Measurements from ENCODE around the gene OGA. TPM values are rescaled to one million over a fixed set of nuclear protein-coding genes. Genes with fewer than 3 reads are reported as not detected.

Gene OGA
- total RNA-seq, 3 donors from 2014 or later (not counting 1 experiment from before 2014, with no cell fraction given): 427 to 488 (median 481) TPM

DNA sequence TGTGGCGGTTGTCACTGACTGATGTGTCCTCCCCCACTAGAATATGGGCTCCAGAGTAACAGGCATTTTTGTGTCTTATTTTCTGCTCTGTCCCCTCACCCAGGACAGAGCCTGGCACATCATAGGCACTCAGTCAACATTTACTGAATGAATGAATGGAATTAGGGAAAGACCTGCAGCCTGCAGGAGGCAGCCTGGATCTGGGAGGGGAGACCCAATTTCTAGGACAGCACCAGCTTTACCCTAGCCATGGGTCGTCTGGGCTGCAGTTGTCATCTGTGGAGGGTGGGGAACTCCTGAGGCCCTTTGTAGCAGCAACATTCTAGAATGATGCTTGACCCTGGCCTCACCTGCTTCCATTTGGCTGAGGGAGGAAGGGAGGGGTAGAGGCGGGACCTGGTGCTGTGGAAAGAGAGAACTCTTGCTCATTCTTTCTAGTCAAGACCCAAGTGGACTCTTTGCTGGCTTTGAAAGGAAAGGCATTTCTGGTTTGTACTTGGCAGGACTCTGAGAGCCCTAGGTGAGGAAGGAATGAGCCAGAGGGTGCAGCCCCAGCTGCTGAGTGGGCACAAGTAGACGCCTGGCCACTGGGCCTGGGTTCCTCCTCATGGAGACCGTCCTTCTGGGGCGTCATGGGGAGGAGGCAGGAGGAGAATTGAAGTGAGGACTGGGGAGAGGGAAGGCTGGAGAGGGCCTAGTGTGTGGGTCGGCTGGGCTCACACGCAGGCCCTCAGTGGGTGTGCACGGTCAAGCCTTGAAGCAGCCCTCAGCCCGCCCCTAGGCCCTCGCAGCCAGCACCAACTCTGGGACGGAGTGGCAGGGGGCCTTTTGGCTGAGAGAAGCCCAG is 51.3 kb downstream of the OGA start:
- Histone ChIP-seq H3K27me3 (ENCODE audit: control insufficient read depth, insufficient read depth, low read length) (no peaks in the 10 kb centered on the region), H3K4me3 (ENCODE audit: low read length) (no peak overlapping the region), H3K9me3 (ENCODE audit: control insufficient read depth, insufficient read depth, low read length) (no peaks in the 10 kb centered on the region), H3K27ac (ENCODE audit: low read length) (no peak overlapping the region), H3K4me1 (ENCODE audit: control insufficient read depth, insufficient read depth, low read length) (no peaks in the 10 kb centered on the region), H3K36me3 (ENCODE audit: control insufficient read depth, insufficient read depth, low read length) (no peaks in the 10 kb centered on the region)
- peaks cover 18 to 34% of the 10 kb centered on the region in 2 donors for H3K27me3 Mint-ChIP-seq (ENCODE audit: low read depth in 2 of 2)
- no peaks in the 10 kb centered on the region for H3K36me3 Mint-ChIP-seq
- ATAC-seq (no peak), DNase-seq (no peak)
- 86% methylated on average over 12 of the region's 12 CpGs for WGBS (ENCODE audit: insufficient coverage)
- H3K4me1 Mint-ChIP-seq: no peaks in the 10 kb centered on the region
- no peak for TF ChIP-seq CTCF (IDR thresholded peaks at IDR 0.05)
- no peaks in the 10 kb centered on the region for H3K9me3 Mint-ChIP-seq
- H3K27ac Mint-ChIP-seq: no peak overlapping the region
- intact Hi-C loops (cut with micrococcal nuclease): no loop called here
- H3K4me3 Mint-ChIP-seq: no peak overlapping the region

DNA sequence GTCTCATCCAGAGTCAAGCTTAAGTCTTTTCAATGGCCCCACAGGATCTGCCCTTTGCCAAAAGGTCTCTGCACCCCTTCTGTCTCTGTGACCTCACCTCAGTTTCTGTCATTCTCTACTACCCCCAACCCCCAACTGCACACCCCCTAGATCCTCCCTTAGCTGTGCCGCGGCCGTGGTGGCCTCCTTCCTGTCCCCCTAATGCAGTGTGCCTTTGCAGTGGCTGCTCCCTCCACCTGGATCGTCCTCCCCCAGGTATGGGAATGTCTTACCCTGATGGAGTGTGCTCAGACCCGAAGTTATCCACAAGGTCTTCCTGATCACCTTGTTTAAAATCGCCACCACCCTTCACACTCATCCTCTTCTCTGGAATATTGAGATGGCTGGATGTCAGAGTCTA is 51.9 kb downstream of the OGA start:
- Histone ChIP-seq H3K36me3 (ENCODE audit: control insufficient read depth, insufficient read depth, low read length) (no peaks in the 10 kb centered on the region), H3K27me3 (ENCODE audit: control insufficient read depth, insufficient read depth, low read length) (no peaks in the 10 kb centered on the region), H3K4me1 (ENCODE audit: control insufficient read depth, insufficient read depth, low read length) (no peaks in the 10 kb centered on the region), H3K4me3 (ENCODE audit: low read length) (no peak overlapping the region), H3K9me3 (ENCODE audit: control insufficient read depth, insufficient read depth, low read length) (no peaks in the 10 kb centered on the region), H3K27ac (ENCODE audit: low read length) (no peak overlapping the region)
- Mint-ChIP-seq H3K4me3 (no peak overlapping the region), H3K4me1 (no peaks in the 10 kb centered on the region), H3K27ac (no peak overlapping the region), H3K36me3 (no peaks in the 10 kb centered on the region), H3K9me3 (no peaks in the 10 kb centered on the region), H3K27me3 (ENCODE audit: low read depth in 2 of 2) (peaks cover 11 to 29% of the 10 kb centered on the region in 2 donors)
- WGBS (ENCODE audit: insufficient coverage): 78% methylated on average over 4 of the region's 6 CpGs
- ATAC-seq (no peak), DNase-seq (no peak)
- intact Hi-C loops (cut with micrococcal nuclease): no loop called here
- no peak for TF ChIP-seq CTCF (IDR thresholded peaks at IDR 0.05)

- ATAC-seq: no peak
These were observed 55.0 kb downstream of the OGA start for GRCh38 chr10:101763141-101763846.

More at GRCh38 chr10:101763141-101763846, 55.0 kb downstream of the OGA start:
- TF ChIP-seq CTCF (IDR thresholded peaks at IDR 0.05): no peak
- Histone ChIP-seq H3K36me3 (ENCODE audit: control insufficient read depth, insufficient read depth, low read length) (no peaks in the 10 kb centered on the region), H3K4me3 (ENCODE audit: low read length) (no peak overlapping the region), H3K4me1 (ENCODE audit: control insufficient read depth, insufficient read depth, low read length) (no peaks in the 10 kb centered on the region), H3K9me3 (ENCODE audit: control insufficient read depth, insufficient read depth, low read length) (no peaks in the 10 kb centered on the region), H3K27ac (ENCODE audit: low read length) (no peak overlapping the region), H3K27me3 (ENCODE audit: control insufficient read depth, insufficient read depth, low read length) (no peaks in the 10 kb centered on the region)
- no peak for DNase-seq
- Mint-ChIP-seq H3K27ac (no peak overlapping the region), H3K4me3 (no peak overlapping the region), H3K27me3 (ENCODE audit: low read depth in 2 of 2) (peaks cover 0 to 19% of the 10 kb centered on the region in 2 donors), H3K36me3 (no peaks in the 10 kb centered on the region), H3K9me3 (no peaks in the 10 kb centered on the region), H3K4me1 (no peaks in the 10 kb centered on the region)
- WGBS (ENCODE audit: insufficient coverage): 86% methylated on average over 10 of the region's 10 CpGs
- intact Hi-C loops (cut with micrococcal nuclease): no loop called here

Measured in natural killer cell (primary cell).